Neuronal stem cell (in vitro differentiated cells): ENCODE results near the gene KCNJ5.
"Not testable (repeated sequence)": the region's sequence is repeated elsewhere in the genome, so short reads cannot be mapped to it uniquely, and the experiment has no call there.

Source experiments
- DNase-seq: peaks from one replicate; pipeline ENCODE4 v3.0.0-alpha.2; 2013; ENCODE audit warnings: low spot score
- H2AFZ ChIP-seq: one replicate; pipeline ENCODE4 v1.6.1; 2013; ENCODE audit warnings: mild to moderate bottlenecking, low read length, inconsistent platforms
- H2AK5ac ChIP-seq: 2 replicates; pipeline ENCODE4 v1.6.1; 2013; ENCODE audit warnings: low read depth, mild to moderate bottlenecking, inconsistent platforms, low read length, moderate library complexity, mixed read lengths
- H2BK120ac ChIP-seq: 2 replicates; pipeline ENCODE4 v1.6.1; 2013; ENCODE audit warnings: low read depth, mild to moderate bottlenecking, inconsistent platforms, low read length, moderate library complexity, mixed read lengths
- H2BK12ac ChIP-seq: one replicate; pipeline ENCODE4 v1.6.1; 2013; ENCODE audit warnings: low read length, inconsistent platforms
- H2BK15ac ChIP-seq: 2 replicates; pipeline ENCODE4 v1.6.1; 2013; ENCODE audit warnings: mild to moderate bottlenecking, low read length, inconsistent platforms, mixed read lengths
- H2BK5ac ChIP-seq: one replicate; pipeline ENCODE4 v1.6.1; 2013; ENCODE audit warnings: inconsistent platforms, mild to moderate bottlenecking, low read length, moderate library complexity
- H3K14ac ChIP-seq: one replicate; pipeline ENCODE4 v1.6.1; 2013; ENCODE audit warnings: low read length, inconsistent platforms
- H3K18ac ChIP-seq: 2 replicates; pipeline ENCODE4 v1.6.1; 2013; ENCODE audit warnings: low read length, inconsistent platforms
- H3K23ac ChIP-seq: 2 replicates; pipeline ENCODE4 v1.6.1; 2013; ENCODE audit warnings: low read depth, mild to moderate bottlenecking, mixed read lengths, low read length, inconsistent platforms; ENCODE audit not compliant: poor library complexity
- H3K27ac ChIP-seq: replicated peaks from 3 replicates; pipeline ENCODE4 v1.5.1; 2013; ENCODE audit warnings: low read length, inconsistent platforms
- H3K27me3 ChIP-seq, 3 experiments: 2 replicates each; pipeline ENCODE4 v1.6.1; 2013; ENCODE audit warnings: low read length in 3 of 3, mild to moderate bottlenecking in 2 of 3, inconsistent platforms in 1 of 3, low read depth in 1 of 3, mixed read lengths in 1 of 3, moderate library complexity in 1 of 3; ENCODE audit not compliant: control insufficient read depth in 3 of 3, insufficient read depth in 3 of 3
- H3K36me3 ChIP-seq, 2 donors: replicated peaks in 1 of 2; 2 replicates each; pipeline ENCODE4 v1.6.1; 2013; ENCODE audit warnings: low read length in 2 of 2; ENCODE audit not compliant: control insufficient read depth in 2 of 2, insufficient read depth in 2 of 2
- H3K4ac ChIP-seq: 2 replicates; pipeline ENCODE4 v1.6.1; 2013; ENCODE audit warnings: inconsistent platforms, mild to moderate bottlenecking, low read length, moderate library complexity
- H3K4me1 ChIP-seq, 2 donors: 1 replicate in 1 of 2; 2 replicates in 1 of 2; pipeline ENCODE4 v1.6.1; 2013; ENCODE audit warnings: low read length in 2 of 2, low read depth in 1 of 2; ENCODE audit not compliant: control insufficient read depth in 2 of 2, insufficient read depth in 1 of 2
- H3K4me2 ChIP-seq: one replicate; pipeline ENCODE4 v1.6.1; 2013; ENCODE audit warnings: mild to moderate bottlenecking, low read length, inconsistent platforms; ENCODE audit not compliant: insufficient read depth, poor library complexity, severe bottlenecking
- H3K4me3 ChIP-seq, 2 donors: 2 replicates each; pipeline ENCODE4 v1.5.1; 2013; ENCODE audit warnings: low read length in 2 of 2, mild to moderate bottlenecking in 2 of 2, inconsistent platforms in 1 of 2, moderate library complexity in 1 of 2
- H3K79me1 ChIP-seq: one replicate; pipeline ENCODE4 v1.6.1; 2013; ENCODE audit warnings: low read depth, mild to moderate bottlenecking, inconsistent platforms, low read length, moderate library complexity
- H3K9ac ChIP-seq: one replicate; pipeline ENCODE4 v1.6.1; 2013; ENCODE audit warnings: mild to moderate bottlenecking, low read depth, low read length, inconsistent platforms; ENCODE audit not compliant: poor library complexity
- H3K9me3 ChIP-seq, 2 donors: replicated peaks in 1 of 2; 2 replicates each; pipeline versions ENCODE3 to v1.6.1; 2013; ENCODE audit warnings: low read length in 2 of 2, mild to moderate bottlenecking in 2 of 2, inconsistent platforms in 1 of 2, low read depth in 1 of 2, mixed read lengths in 1 of 2, moderate library complexity in 1 of 2; ENCODE audit not compliant: control insufficient read depth in 2 of 2, insufficient read depth in 1 of 2
- H4K8ac ChIP-seq: one replicate; pipeline ENCODE4 v1.6.1; 2013; ENCODE audit warnings: low read depth, mild to moderate bottlenecking, inconsistent platforms, low read length, moderate library complexity
- H4K91ac ChIP-seq: one replicate; pipeline ENCODE4 v1.6.1; 2013; ENCODE audit warnings: low read length, low read depth, mild to moderate bottlenecking, inconsistent platforms; ENCODE audit not compliant: poor library complexity
- WGBS, 2 donors: extraction: QIAGEN DNeasy Blood & Tissue Kit; methylation state at CpG; one replicate each; pipeline ENCODE4 v1.1.7; 2013; ENCODE audit warnings: missing lambda C conversion rate in 2 of 2, mixed read lengths in 1 of 2; ENCODE audit not compliant: insufficient read length in 2 of 2, insufficient replicate concordance in 1 of 2; ENCODE audit errors: extremely low coverage in 2 of 2; 5-methylcytosine and 5-hydroxymethylcytosine counted together

KCNJ5 gene

DNA sequence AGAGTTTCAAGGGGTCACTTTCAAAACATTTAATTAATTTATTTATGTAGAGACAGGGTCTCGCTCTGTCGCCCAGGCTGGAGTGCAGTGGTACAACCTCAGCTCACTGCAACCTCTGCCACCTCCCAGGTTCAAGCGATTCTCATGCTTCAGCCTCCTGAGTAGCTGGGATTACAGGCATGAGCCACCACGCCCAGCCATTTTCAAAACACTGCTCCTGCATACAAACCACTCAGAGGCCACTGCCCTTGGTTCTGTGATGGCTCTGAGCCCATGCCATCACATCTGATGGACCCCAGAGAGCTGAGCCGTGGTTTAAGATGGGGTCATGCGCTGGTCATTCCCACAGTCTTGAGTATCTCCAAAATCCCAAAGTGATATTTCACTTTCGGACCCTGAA lies 28.5 kb downstream of the KCNJ5 start:
- H4K91ac ChIP-seq, H3K4me2 ChIP-seq, H3K4me1 ChIP-seq, H3K36me3 ChIP-seq, H2BK5ac ChIP-seq, H2BK120ac ChIP-seq, H3K18ac ChIP-seq, H3K9ac ChIP-seq, DNase-seq, H2AK5ac ChIP-seq, H3K27ac ChIP-seq, H2AFZ ChIP-seq, H3K4ac ChIP-seq, H3K4me3 ChIP-seq, H3K23ac ChIP-seq, H2BK15ac ChIP-seq, H3K9me3 ChIP-seq, H2BK12ac ChIP-seq, H3K79me1 ChIP-seq, H4K8ac ChIP-seq, H3K14ac ChIP-seq: not testable (repeated sequence)
- no CpG with 5 or more reads among the region's 7 CpGs for WGBS, 2 donors
- peaks cover 0 to 36% (median 3%) of the 10 kb centered on the region in 3 experiments for H3K27me3 ChIP-seq

GRCh38 chr11:128920666-128921065 lies 29.5 kb downstream of the KCNJ5 start:
- peaks cover 0 to 2% of the 10 kb centered on the region in 2 donors for H3K9me3 ChIP-seq
- H2BK5ac ChIP-seq, result no peak overlapping the region
- no peak overlapping the region for H2AK5ac ChIP-seq
- no peak overlapping the region for H3K27ac ChIP-seq
- no peaks in the 10 kb centered on the region for H3K36me3 ChIP-seq
- no CpG with 5 or more reads among the region's 15 CpGs for WGBS, 2 donors
- H3K23ac ChIP-seq, result peak overlapping the region; percentile 37
- H4K91ac ChIP-seq, result no peak overlapping the region
- H3K27me3 ChIP-seq, result peaks cover 0 to 36% (median 7%) of the 10 kb centered on the region in 3 experiments
- H2BK12ac ChIP-seq, result no peak overlapping the region
- H4K8ac ChIP-seq, result no peak overlapping the region
- H2BK120ac ChIP-seq, result no peak overlapping the region
- peaks cover 3 to 11% of the 10 kb centered on the region in 2 donors for H3K4me1 ChIP-seq
- no peak overlapping the region for H3K4me3 ChIP-seq
- no peak overlapping the region for H3K14ac ChIP-seq
- no peak overlapping the region for H2BK15ac ChIP-seq
- H2AFZ ChIP-seq, result no peak overlapping the region
- peaks cover 1% of the 10 kb centered on the region for H3K79me1 ChIP-seq
- H3K18ac ChIP-seq, result no peak overlapping the region
- no peak overlapping the region for H3K9ac ChIP-seq
- DNase-seq, result no peak
- H3K4me2 ChIP-seq, result no peak overlapping the region
- no peak overlapping the region for H3K4ac ChIP-seq

DNA sequence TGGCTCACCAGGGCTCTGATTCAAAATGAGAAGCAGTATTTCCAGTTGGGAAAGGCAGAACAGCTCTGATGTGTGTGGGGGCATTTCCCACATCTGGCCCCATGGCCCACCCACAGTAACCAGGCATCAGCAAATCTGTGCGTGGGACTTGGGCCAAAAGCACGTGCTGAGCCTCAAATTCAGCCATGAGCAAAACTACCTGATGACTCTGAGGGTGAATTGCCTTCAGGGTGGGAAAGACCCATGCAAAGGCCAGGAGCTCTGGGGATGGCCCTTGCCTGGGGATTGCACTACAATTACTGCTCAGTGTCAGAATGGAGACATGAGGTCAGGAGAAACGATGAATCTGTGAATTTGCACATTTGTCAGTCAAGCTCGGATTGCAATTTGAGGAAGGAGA lies 30.6 kb downstream of the KCNJ5 start:
- H3K4me3 ChIP-seq, result no peak overlapping the region
- WGBS, 2 donors, result no CpG with 5 or more reads among the region's 4 CpGs
- no peak overlapping the region for H2BK15ac ChIP-seq
- no peak overlapping the region for H2BK12ac ChIP-seq
- no peaks in the 10 kb centered on the region for H3K36me3 ChIP-seq
- no peak overlapping the region for H2BK5ac ChIP-seq
- no peak overlapping the region for H2AK5ac ChIP-seq
- no peak overlapping the region for H3K9ac ChIP-seq
- H2BK120ac ChIP-seq, result no peak overlapping the region
- H4K91ac ChIP-seq, result no peak overlapping the region
- peaks cover under 1 to 46% (median 16%) of the 10 kb centered on the region in 3 experiments for H3K27me3 ChIP-seq
- H3K4ac ChIP-seq, result no peak overlapping the region
- no peak overlapping the region for H4K8ac ChIP-seq
- DNase-seq, result no peak
- H3K14ac ChIP-seq, result no peak overlapping the region
- H2AFZ ChIP-seq, result no peak overlapping the region
- H3K27ac ChIP-seq, result no peak overlapping the region
- peaks cover 0 to 2% of the 10 kb centered on the region in 2 donors for H3K9me3 ChIP-seq
- H3K23ac ChIP-seq, result no peak overlapping the region
- peaks cover 9 to 11% of the 10 kb centered on the region in 2 donors for H3K4me1 ChIP-seq
- H3K18ac ChIP-seq, result no peak overlapping the region
- H3K79me1 ChIP-seq, result peaks cover 1% of the 10 kb centered on the region
- no peak overlapping the region for H3K4me2 ChIP-seq

DNA sequence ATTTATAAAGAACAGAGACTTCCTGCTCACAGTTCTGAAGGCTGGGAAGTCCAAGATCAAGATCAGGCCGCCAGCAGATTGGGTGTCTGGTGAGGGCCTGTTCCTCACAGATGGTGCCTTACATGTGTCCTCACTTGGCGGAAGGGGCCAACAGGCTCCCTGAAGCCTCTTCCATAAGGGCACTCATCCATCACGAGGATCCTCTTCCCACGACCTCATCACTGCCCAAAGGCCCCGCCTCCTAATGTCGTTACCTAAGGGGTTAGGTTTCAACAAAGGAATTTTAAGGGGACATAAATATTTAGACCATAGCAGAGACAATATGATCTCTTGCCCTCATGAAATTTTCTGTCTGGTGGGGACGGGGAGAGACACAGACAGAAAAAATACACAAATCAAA lies 32.9 kb downstream of the KCNJ5 start:
- Histone ChIP-seq H3K9me3 (peaks cover 0 to 2% of the 10 kb centered on the region in 2 donors), H3K4me3 (no peak overlapping the region), H3K18ac (no peak overlapping the region), H3K4me2 (no peak overlapping the region), H3K23ac (no peak overlapping the region), H3K4ac (no peak overlapping the region), H2BK12ac (no peak overlapping the region), H3K9ac (no peak overlapping the region), H2AK5ac (no peak overlapping the region), H2BK120ac (no peak overlapping the region), H3K79me1 (peaks cover 1% of the 10 kb centered on the region), H4K8ac (no peak overlapping the region), H2BK15ac (no peak overlapping the region), H3K4me1 (peaks cover 9 to 15% of the 10 kb centered on the region in 2 donors), H3K27me3 (peaks cover 2 to 55% (median 25%) of the 10 kb centered on the region in 3 experiments), H3K27ac (no peak overlapping the region), H2BK5ac (no peak overlapping the region), H3K36me3 (no peaks in the 10 kb centered on the region), H2AFZ (no peak overlapping the region), H4K91ac (no peak overlapping the region), H3K14ac (no peak overlapping the region)
- no peak for DNase-seq
- WGBS, 2 donors, result no CpG with 5 or more reads among the region's 7 CpGs
